ENCODE measurements around the gene JUND. TPM values are rescaled to one million over a fixed set of nuclear protein-coding genes. Genes with fewer than 3 reads are reported as not detected.

Gene JUND
- total and polyA plus RNA-seq, 2 experiments from 2014 or later, result 40.0 to 181 TPM

DNA sequence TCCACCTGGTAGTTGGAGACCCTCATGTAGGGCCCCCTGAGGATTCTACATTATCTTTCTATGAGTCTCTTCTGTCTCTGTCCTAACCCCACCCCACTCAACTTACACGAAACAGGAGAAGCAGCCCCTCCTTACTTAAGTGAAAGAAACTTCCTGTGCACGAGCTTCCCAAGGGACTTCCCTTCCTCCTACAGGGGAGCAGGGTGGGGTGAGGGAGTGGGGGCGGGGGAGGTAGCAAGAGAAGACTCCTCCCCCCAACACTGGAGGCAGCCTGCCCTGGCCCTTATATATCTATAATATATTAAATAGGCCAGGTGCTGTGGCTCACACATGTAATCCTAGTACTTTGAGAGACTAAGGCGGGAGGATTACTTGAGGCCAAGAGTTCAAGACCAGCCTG is 49.6 kb downstream of the JUND start:
- TF ChIP-seq, protein P1, sequence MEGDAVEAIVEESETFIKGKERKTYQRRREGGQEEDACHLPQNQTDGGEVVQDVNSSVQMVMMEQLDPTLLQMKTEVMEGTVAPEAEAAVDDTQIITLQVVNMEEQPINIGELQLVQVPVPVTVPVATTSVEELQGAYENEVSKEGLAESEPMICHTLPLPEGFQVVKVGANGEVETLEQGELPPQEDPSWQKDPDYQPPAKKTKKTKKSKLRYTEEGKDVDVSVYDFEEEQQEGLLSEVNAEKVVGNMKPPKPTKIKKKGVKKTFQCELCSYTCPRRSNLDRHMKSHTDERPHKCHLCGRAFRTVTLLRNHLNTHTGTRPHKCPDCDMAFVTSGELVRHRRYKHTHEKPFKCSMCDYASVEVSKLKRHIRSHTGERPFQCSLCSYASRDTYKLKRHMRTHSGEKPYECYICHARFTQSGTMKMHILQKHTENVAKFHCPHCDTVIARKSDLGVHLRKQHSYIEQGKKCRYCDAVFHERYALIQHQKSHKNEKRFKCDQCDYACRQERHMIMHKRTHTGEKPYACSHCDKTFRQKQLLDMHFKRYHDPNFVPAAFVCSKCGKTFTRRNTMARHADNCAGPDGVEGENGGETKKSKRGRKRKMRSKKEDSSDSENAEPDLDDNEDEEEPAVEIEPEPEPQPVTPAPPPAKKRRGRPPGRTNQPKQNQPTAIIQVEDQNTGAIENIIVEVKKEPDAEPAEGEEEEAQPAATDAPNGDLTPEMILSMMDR (conservative IDR thresholded peaks at IDR 0.05; ENCODE audit: low read depth in 2 of 2), result no peak
- TF ChIP-seq, protein P2, sequence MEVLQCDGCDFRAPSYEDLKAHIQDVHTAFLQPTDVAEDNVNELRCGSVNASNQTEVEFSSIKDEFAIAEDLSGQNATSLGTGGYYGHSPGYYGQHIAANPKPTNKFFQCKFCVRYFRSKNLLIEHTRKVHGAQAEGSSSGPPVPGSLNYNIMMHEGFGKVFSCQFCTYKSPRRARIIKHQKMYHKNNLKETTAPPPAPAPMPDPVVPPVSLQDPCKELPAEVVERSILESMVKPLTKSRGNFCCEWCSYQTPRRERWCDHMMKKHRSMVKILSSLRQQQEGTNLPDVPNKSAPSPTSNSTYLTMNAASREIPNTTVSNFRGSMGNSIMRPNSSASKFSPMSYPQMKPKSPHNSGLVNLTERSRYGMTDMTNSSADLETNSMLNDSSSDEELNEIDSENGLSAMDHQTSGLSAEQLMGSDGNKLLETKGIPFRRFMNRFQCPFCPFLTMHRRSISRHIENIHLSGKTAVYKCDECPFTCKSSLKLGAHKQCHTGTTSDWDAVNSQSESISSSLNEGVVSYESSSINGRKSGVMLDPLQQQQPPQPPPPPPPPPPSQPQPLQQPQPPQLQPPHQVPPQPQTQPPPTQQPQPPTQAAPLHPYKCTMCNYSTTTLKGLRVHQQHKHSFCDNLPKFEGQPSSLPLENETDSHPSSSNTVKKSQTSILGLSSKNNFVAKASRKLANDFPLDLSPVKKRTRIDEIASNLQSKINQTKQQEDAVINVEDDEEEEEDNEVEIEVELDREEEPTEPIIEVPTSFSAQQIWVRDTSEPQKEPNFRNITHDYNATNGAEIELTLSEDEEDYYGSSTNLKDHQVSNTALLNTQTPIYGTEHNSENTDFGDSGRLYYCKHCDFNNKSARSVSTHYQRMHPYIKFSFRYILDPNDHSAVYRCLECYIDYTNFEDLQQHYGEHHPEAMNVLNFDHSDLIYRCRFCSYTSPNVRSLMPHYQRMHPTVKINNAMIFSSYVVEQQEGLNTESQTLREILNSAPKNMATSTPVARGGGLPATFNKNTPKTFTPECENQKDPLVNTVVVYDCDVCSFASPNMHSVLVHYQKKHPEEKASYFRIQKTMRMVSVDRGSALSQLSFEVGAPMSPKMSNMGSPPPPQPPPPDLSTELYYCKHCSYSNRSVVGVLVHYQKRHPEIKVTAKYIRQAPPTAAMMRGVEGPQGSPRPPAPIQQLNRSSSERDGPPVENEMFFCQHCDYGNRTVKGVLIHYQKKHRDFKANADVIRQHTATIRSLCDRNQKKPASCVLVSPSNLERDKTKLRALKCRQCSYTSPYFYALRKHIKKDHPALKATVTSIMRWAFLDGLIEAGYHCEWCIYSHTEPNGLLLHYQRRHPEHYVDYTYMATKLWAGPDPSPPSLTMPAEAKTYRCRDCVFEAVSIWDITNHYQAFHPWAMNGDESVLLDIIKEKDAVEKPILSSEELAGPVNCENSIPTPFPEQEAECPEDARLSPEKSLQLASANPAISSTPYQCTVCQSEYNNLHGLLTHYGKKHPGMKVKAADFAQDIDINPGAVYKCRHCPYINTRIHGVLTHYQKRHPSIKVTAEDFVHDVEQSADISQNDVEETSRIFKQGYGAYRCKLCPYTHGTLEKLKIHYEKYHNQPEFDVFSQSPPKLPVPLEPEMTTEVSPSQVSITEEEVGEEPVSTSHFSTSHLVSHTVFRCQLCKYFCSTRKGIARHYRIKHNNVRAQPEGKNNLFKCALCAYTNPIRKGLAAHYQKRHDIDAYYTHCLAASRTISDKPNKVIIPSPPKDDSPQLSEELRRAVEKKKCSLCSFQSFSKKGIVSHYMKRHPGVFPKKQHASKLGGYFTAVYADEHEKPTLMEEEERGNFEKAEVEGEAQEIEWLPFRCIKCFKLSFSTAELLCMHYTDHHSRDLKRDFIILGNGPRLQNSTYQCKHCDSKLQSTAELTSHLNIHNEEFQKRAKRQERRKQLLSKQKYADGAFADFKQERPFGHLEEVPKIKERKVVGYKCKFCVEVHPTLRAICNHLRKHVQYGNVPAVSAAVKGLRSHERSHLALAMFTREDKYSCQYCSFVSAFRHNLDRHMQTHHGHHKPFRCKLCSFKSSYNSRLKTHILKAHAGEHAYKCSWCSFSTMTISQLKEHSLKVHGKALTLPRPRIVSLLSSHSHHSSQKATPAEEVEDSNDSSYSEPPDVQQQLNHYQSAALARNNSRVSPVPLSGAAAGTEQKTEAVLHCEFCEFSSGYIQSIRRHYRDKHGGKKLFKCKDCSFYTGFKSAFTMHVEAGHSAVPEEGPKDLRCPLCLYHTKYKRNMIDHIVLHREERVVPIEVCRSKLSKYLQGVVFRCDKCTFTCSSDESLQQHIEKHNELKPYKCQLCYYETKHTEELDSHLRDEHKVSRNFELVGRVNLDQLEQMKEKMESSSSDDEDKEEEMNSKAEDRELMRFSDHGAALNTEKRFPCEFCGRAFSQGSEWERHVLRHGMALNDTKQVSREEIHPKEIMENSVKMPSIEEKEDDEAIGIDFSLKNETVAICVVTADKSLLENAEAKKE (CRISPR knock-in tag; IDR thresholded peaks at IDR 0.05), result no peak
- TF ChIP-seq NANOG (IDR thresholded peaks at IDR 0.05; ENCODE audit: borderline replicate concordance) (no peak), ZNF114 (CRISPR knock-in tag; IDR thresholded peaks at IDR 0.05) (no peak), STAT1 (IDR thresholded peaks at IDR 0.05; ENCODE audit: unreplicated experiment) (no peak), POLR2AphosphoS5 (IDR thresholded peaks at IDR 0.05; ENCODE audit: low read depth) (no peak), EZH2 (IDR thresholded peaks at IDR 0.05; ENCODE audit: low read depth, unreplicated experiment) (no peak), EZH2phosphoT487 (IDR thresholded peaks at IDR 0.05; ENCODE audit: unreplicated experiment) (no peak)
- TF ChIP-seq, protein P3, sequence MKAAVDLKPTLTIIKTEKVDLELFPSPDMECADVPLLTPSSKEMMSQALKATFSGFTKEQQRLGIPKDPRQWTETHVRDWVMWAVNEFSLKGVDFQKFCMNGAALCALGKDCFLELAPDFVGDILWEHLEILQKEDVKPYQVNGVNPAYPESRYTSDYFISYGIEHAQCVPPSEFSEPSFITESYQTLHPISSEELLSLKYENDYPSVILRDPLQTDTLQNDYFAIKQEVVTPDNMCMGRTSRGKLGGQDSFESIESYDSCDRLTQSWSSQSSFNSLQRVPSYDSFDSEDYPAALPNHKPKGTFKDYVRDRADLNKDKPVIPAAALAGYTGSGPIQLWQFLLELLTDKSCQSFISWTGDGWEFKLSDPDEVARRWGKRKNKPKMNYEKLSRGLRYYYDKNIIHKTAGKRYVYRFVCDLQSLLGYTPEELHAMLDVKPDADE (IDR thresholded peaks at IDR 0.05), result no peak
- TF ChIP-seq, protein P4, sequence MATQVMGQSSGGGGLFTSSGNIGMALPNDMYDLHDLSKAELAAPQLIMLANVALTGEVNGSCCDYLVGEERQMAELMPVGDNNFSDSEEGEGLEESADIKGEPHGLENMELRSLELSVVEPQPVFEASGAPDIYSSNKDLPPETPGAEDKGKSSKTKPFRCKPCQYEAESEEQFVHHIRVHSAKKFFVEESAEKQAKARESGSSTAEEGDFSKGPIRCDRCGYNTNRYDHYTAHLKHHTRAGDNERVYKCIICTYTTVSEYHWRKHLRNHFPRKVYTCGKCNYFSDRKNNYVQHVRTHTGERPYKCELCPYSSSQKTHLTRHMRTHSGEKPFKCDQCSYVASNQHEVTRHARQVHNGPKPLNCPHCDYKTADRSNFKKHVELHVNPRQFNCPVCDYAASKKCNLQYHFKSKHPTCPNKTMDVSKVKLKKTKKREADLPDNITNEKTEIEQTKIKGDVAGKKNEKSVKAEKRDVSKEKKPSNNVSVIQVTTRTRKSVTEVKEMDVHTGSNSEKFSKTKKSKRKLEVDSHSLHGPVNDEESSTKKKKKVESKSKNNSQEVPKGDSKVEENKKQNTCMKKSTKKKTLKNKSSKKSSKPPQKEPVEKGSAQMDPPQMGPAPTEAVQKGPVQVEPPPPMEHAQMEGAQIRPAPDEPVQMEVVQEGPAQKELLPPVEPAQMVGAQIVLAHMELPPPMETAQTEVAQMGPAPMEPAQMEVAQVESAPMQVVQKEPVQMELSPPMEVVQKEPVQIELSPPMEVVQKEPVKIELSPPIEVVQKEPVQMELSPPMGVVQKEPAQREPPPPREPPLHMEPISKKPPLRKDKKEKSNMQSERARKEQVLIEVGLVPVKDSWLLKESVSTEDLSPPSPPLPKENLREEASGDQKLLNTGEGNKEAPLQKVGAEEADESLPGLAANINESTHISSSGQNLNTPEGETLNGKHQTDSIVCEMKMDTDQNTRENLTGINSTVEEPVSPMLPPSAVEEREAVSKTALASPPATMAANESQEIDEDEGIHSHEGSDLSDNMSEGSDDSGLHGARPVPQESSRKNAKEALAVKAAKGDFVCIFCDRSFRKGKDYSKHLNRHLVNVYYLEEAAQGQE (IDR thresholded peaks at IDR 0.05; ENCODE audit: unreplicated experiment), result no peak
- H3K4me3 Mint-ChIP-seq, result peak overlapping the region; percentile 80
- no peaks in the 10 kb centered on the region; the same call in 1 of the 3 replicates for H3K36me3 Mint-ChIP-seq (ENCODE audit: low read depth)
- H3K9me2 ChIP-seq (ENCODE audit: insufficient read depth), result no peaks in the 10 kb centered on the region
- peaks cover 38% of the 10 kb centered on the region for H3K4me1 Mint-ChIP-seq
- H3K27me3 Mint-ChIP-seq (ENCODE audit: insufficient read depth, low read depth, poor library complexity), result peaks cover 39% of the 10 kb centered on the region
- peak overlapping the region; percentile 72 for H3K4me3 ChIP-seq
- H3K27ac Mint-ChIP-seq, result peak overlapping the region; percentile 94; the same call in 1 of the 2 replicates
- H3K27ac ChIP-seq (ENCODE audit: low read depth), result peak overlapping the region; percentile 88; the same call in 1 of the 2 replicates
- H3K9me3 Mint-ChIP-seq, result no peaks in the 10 kb centered on the region; the same call in 1 of the 3 replicates
- peak; percentile 32 for ATAC-seq
- H3K27me3 ChIP-seq (ENCODE audit: insufficient read depth), result peaks cover 7% of the 10 kb centered on the region
- peaks cover 43% of the 10 kb centered on the region for H3F3A ChIP-seq (replicated peaks; ENCODE audit: low read depth)
- no peak overlapping the region for H2AFZ ChIP-seq
- H3K36me3 ChIP-seq (ENCODE audit: insufficient read depth), result no peaks in the 10 kb centered on the region
- H3K4me2 ChIP-seq, result peak overlapping the region; percentile 95
- H3K4me1 ChIP-seq (ENCODE audit: insufficient read depth), result peaks cover 21% of the 10 kb centered on the region
- DNase-seq (ENCODE audit: low spot score), result peak; percentile 77
- no peaks in the 10 kb centered on the region for H3K79me2 ChIP-seq (replicated peaks; ENCODE audit: insufficient read depth)
- H4K20me1 ChIP-seq (replicated peaks; ENCODE audit: insufficient read depth), result no peaks in the 10 kb centered on the region
